ELR (cell line): ENCODE measurements around the gene SHBG.
"Not testable (repeated sequence)": the region's sequence is repeated elsewhere in the genome, so short reads cannot be mapped to it uniquely, and the experiment has no call there.

ENCODE experiments used
- DNase-seq: peaks from one replicate; pipeline ENCODE4 v3.0.0-alpha.2; 2015; ENCODE audit warnings: low read depth

Gene SHBG

GRCh38 chr17:7611635-7612293, 18.2 kb upstream of the SHBG start:
- DNase-seq, result no peak

GRCh38 chr17:7612294-7612640, 17.7 kb upstream of the SHBG start:
- no peak for DNase-seq

DNA sequence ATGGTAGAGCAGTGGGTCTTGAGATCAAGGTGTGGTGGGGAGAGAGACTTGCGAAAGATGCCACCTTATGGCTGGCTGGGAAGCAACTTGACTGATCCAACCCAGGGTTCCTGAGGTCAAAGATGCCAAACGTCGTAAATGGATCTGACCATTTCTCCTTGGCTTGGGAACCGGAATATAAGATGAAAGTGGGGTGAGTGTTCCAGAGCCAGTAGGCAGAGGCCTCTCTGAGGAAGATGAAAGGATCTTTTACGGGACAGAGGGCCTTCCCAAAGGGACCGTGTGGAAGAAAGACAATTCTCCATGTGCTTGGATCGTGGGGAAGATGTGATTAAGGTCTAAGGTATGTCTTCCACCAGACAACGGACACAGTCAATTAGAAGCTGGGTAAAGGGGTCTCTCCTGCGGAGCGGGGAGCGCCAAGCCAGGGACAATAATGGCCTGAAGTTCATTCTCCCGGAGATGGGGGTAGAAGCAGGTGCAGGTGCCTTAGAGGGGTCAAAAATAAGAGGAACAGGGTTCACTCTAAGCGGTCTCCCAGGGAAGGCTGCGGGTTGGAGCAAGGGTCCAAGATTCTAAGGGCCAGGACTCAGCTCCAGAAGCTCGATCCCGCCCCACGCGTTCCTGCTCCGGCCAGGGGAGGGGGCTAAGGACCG, 16.0 kb upstream of the SHBG start:
- peak; percentile 76 for DNase-seq

DNA sequence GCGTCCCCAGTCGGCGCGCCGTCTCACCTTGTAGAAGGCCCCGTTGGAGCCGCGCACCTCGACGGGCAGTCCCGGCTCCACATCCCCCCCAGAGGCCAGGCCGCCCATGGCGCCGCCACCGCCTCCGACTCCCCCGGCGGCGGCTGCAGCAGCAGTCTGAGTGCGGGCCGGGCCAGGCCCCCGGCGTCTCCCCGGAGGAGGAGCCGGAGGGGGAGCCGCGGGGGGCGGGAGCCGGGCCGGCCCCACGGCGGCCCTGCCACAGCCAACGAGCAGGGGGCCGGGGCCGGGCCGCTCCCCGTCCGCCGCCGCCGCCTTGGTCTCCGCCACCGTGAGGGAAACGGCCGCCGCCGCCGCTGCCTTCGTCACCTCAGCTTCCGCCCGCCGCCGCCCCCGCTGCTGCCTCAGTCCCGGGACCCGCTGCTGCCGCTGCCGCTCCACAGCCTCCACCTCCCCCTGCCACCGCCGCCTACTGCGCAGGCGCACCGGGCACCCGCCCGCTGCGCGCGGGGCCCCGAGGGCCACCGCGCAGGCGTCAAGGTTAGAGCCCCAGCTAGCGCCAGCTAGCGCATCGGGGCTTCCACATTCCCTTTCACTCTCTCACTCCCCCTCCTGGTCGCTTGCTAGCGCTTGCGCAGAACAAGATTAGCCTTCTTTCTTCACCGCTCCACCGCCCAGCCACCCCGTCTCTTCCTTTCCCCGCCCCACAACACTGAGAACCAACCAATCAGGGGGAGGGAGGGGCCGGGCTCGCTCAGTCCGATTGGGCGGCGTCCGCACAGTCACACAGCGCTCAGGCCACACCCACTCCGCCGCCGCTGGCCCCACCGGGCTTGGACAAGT, 15.3 kb upstream of the SHBG start, which contains the start of gene FXR2:
TSS of gene FXR2 (minus strand) at position 473 of the 840 bp plus-strand sequence. CDS start at position 108, 365 bp downstream.
- peak; percentile 100 for DNase-seq

- no peak for DNase-seq
Observed at GRCh38 chr17:7615265-7615747, 14.6 kb upstream of the SHBG start.

GRCh38 chr17:7618608-7619007, 11.3 kb upstream of the SHBG start:
- no peak for DNase-seq

DNA sequence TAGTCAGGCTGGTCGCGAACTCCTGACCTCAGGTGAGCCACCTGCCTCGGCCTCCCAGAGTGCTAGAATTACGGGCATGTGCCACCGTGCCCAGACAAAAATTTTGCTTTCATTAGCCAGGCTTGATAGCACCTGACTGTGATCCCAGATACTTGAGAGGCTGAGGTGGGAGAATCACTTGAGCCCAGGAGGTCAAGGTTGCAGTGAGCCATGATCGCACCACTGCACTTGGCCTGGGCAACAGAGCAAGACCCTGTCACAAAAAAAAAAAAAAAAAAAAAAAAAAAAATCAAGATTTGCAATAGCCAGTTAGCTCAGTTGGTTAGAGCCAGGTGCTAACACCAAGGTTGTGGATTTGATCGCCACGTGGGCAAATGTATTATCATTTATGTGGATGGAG, 9.1 kb upstream of the SHBG start:
- no peak for DNase-seq

- no peak for DNase-seq
Observed at GRCh38 chr17:7623661-7624060, 6.3 kb upstream of the SHBG start.

DNA sequence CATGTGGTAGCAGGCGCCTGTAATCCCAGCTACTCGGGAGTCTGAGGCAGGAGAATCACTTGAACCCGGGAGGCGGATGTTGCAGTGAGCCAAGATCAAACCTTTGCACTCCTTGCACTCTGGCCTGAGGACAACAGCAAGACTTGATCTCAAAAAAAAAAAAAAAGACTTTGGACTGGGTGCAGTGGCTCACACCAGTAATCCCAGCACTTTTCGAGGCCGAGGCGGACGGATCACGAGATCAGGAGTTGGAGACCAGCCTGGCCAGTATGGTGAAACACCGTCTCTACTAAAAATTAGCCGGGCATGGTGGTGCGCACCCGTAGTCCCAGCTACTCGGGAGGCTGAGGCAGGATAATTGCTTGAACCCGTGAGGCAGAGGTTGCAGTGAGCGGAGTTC, 4.2 kb upstream of the SHBG start:
- not testable (repeated sequence) for DNase-seq

DNA sequence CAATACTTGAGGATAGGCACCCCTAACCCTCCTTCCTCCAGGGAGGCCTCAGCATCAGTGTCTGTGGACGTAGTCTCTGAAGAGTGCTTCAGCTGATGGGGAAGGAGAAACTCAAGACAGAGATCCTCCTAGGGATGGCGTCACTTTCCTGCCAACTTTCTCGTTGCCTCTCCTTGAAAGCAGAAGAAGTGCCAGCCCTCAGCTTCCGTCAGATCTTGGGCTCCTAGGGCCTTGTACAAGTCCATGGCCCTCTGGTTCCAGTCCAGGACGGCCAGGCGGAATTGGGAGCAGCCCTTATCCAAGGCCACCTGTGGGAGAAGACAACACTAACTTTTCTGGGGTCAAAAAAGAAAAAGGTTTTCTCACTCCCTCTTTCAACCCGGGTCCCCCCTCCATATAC, 3.6 kb upstream of the SHBG start:
- no peak for DNase-seq

- DNase-seq, result no peak
Observed at GRCh38 chr17:7626956-7627249, 3.0 kb upstream of the SHBG start.

DNA sequence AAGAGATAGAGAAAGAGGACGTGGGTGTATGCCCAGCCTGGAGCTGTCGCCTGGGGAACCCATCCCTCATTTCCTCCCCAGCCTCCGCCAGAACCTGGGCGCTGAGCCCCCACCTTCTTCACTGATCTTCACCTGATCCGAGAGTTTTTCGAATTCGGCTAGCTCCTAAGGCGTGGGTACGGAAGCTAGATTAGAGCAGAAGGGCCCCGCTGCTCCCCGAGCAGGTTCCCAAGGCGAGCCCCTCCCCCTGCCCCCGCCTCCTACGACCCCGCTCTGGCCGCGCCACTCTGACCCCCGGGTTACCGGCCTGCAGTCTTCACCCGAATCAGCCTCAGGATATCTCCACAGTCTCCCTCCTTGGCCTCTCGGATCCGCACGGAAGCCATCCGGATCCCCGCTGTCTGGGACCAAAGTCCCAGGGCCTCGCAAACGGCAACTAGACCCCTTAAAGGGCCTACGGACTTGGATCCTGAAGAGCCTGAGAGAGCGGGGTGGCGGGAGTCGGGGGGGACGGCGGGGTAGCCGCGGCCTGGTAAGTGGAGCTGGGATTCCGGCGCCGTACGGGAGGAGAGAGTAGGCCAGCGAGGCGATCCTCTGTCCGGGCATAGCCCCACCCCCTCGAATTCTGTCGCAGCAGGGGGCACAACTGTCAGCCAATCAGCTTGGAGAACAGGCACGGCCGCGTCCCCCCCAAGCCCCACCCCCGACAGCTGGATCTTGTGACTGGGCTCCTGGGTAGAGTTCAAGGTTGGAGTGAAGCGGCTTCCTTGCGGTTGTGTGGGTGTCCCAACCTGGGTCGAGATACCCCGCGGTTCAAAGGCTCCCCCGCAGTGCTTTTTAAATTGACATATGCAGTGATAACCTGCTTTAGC, 2.4 kb upstream of the SHBG start, which contains the start of gene SAT2:
TSS of gene SAT2 (minus strand) at position 572 of the 872 bp plus-strand sequence. CDS start at position 386, 186 bp downstream.
- DNase-seq, result peak; percentile 96

GRCh38 chr17:7631398-7632380, 1.8 kb downstream of the SHBG start:
- no peak for DNase-seq

- peak; percentile 65 for DNase-seq
Observed at GRCh38 chr17:7632492-7632894, 2.6 kb downstream of the SHBG start.

GRCh38 chr17:7633093-7633492, 3.2 kb downstream of the SHBG start:
- DNase-seq, result no peak

DNA sequence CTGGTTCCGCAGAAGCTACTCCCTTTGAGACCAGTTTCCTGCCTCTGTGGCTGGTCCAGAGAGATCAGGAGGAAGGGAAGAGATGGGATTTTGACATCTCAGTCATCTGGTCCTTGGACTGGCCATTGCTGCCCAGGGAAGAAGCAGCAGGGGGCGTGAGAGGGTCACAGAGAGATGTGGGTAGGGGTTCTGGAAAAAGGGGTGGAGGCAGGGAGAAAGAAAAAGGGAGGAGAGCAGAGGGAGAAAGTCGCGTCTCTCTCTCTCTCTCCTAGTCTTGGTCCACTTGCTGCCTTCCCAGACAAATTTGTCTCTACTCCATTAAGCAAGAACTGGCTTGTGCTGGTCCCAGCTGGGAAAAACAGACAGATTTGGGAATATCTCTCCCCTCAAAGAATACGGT, 4.4 kb downstream of the SHBG start:
- peak; percentile 56 for DNase-seq

GRCh38 chr17:7636163-7636562, 6.2 kb downstream of the SHBG start:
- no peak for DNase-seq

GRCh38 chr17:7640783-7641182, 10.8 kb downstream of the SHBG start:
- no peak for DNase-seq

DNA sequence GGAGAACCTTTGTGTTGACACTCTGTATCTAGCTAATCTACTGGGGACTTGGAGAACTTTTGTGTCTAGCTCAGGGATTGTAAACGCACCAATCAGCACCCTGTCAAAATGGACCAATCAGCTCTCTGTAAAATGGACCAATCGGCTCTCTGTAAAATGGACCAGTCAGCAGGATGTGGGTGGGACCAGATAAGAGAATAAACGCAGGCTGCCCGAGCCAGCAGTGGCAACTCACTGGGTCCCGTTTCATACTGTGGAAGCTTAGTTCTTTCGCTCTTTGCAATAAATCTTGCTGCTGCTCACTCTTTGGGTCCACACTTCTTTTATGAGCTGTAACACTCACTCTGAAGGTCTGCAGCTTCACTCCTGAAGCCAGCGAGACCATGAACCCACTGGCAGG, 11.7 kb downstream of the SHBG start:
- not testable (repeated sequence) for DNase-seq

GRCh38 chr17:7644775-7645174, 14.8 kb downstream of the SHBG start:
- DNase-seq, result no peak

GRCh38 chr17:7646457-7646856, 16.5 kb downstream of the SHBG start:
- no peak for DNase-seq
